ENCODE measurements around the gene CCDC93.
"Not testable (repeated sequence)": the region's sequence is repeated elsewhere in the genome, so short reads cannot be mapped to it uniquely, and the experiment has no call there.

DNA sequence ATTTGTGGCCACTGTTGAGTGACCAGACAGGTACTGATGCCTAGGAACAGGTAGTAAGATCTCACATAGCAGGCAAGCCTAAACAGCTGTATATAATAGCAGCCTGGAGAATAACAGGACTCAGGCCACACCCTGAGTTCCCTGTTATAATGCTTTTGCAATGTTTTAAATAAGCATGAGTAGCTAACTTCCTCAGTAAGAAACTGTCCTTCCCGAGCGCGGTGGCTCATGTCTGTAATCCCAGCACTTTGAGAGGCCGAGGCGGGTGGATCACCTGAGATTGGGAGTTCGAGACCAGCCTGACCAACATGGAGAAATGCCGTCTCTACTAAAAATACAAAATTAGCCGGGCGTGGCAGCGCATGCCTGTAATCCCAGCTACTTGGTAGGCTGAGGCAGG lies 1.9 kb upstream of the CCDC93 start:
- not testable (repeated sequence) for TF ChIP-seq EZH2 (IDR thresholded peaks at IDR 0.05; ENCODE audit: insufficient read depth, poor library complexity, severe bottlenecking); EZH2phosphoT487 (IDR thresholded peaks at IDR 0.05; ENCODE audit: insufficient read depth, low read depth)
